ENCODE results near the gene MARK3.

DNA sequence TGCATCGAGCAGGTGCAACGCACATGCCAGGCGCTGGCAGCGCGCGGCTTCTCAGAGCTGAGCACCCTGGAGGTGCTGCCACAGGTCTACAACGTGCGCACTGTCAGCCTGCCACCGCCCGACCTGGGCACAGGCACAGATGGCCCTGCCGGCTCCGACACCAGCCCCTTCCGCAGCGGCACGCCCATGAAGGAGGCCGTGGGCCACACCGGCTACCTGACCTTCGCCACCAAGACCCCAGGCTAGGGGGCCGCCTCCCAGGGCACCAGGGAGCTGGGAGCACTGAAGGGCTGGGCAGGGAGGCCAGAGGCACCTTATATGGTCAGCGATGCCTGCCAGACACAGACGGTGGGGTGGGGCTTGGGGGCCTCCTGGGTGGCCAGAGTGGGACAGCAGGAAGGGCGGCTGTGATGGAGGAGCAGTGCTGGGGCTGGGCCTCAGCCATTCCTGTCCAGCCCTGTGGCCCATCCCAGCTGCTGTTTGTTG lies 149.4 kb downstream of the MARK3 start:
- TF ChIP-seq, protein P1, sequence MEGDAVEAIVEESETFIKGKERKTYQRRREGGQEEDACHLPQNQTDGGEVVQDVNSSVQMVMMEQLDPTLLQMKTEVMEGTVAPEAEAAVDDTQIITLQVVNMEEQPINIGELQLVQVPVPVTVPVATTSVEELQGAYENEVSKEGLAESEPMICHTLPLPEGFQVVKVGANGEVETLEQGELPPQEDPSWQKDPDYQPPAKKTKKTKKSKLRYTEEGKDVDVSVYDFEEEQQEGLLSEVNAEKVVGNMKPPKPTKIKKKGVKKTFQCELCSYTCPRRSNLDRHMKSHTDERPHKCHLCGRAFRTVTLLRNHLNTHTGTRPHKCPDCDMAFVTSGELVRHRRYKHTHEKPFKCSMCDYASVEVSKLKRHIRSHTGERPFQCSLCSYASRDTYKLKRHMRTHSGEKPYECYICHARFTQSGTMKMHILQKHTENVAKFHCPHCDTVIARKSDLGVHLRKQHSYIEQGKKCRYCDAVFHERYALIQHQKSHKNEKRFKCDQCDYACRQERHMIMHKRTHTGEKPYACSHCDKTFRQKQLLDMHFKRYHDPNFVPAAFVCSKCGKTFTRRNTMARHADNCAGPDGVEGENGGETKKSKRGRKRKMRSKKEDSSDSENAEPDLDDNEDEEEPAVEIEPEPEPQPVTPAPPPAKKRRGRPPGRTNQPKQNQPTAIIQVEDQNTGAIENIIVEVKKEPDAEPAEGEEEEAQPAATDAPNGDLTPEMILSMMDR (IDR thresholded peaks at IDR 0.05) = no peak
- TF ChIP-seq POLR2A (IDR thresholded peaks at IDR 0.05) = no peak
